ENCODE results near the gene HNRNPUL2. TPM values are rescaled to one million over a fixed set of nuclear protein-coding genes. Genes with fewer than 3 reads are reported as not detected.
"Not testable (repeated sequence)": the region's sequence is repeated elsewhere in the genome, so short reads cannot be mapped to it uniquely, and the experiment has no call there.

The HNRNPUL2 gene
- total and polyA plus RNA-seq, 9 of the 15 experiments (the other 6 are each of a cell fraction or from before 2014, with no cell fraction given): 0.89 to 44.3 (median 15.2) TPM

- TF ChIP-seq NCOA2 (IDR thresholded peaks at IDR 0.05; ENCODE audit: partially characterized antibody in 2 of 2) (no peak), TSC22D4 (tag; IDR thresholded peaks at IDR 0.05) (no peak), ZBTB17 (CRISPR knock-in tag; IDR thresholded peaks at IDR 0.05) (0 out of 2 replicates have a peak, but pooled peaks have one; percentile 39), ZNF274 (IDR thresholded peaks at IDR 0.05; ENCODE audit: borderline replicate concordance, low read depth, low read length) (no peak), ETV1 (tag; conservative IDR thresholded peaks at IDR 0.05; ENCODE audit: low read depth) (no peak), JUNB (CRISPR knock-in tag; conservative IDR thresholded peaks at IDR 0.05) (no peak), ZFP36 (IDR thresholded peaks at IDR 0.05; ENCODE audit: low read depth, low read length, partially characterized antibody) (peak; percentile 38), MAZ (CRISPR knock-in tag; conservative IDR thresholded peaks at IDR 0.05 in 1 of 2, IDR thresholded peaks at IDR 0.05 in 1 of 2) (peak in 1 of 2 experiments; percentile 42; a peak in 1 of 4 replicates), NONO (IDR thresholded peaks at IDR 0.05; ENCODE audit: low read depth in 2 of 2, low read length in 1 of 2) (no peak), ZNF324 (CRISPR knock-in tag; IDR thresholded peaks at IDR 0.05) (no peak), MECOM (CRISPR knock-in tag; IDR thresholded peaks at IDR 0.05) (no peak), ZNF644 (tag; IDR thresholded peaks at IDR 0.05; ENCODE audit: low read depth) (no peak), ATF7 (IDR thresholded peaks at IDR 0.05) (0 out of 2 replicates have a peak, but pooled peaks have one; percentile 13), ZNF316 (IDR thresholded peaks at IDR 0.05) (0 out of 2 replicates have a peak, but pooled peaks have one; percentile 5)
- TF ChIP-seq, protein P1, sequence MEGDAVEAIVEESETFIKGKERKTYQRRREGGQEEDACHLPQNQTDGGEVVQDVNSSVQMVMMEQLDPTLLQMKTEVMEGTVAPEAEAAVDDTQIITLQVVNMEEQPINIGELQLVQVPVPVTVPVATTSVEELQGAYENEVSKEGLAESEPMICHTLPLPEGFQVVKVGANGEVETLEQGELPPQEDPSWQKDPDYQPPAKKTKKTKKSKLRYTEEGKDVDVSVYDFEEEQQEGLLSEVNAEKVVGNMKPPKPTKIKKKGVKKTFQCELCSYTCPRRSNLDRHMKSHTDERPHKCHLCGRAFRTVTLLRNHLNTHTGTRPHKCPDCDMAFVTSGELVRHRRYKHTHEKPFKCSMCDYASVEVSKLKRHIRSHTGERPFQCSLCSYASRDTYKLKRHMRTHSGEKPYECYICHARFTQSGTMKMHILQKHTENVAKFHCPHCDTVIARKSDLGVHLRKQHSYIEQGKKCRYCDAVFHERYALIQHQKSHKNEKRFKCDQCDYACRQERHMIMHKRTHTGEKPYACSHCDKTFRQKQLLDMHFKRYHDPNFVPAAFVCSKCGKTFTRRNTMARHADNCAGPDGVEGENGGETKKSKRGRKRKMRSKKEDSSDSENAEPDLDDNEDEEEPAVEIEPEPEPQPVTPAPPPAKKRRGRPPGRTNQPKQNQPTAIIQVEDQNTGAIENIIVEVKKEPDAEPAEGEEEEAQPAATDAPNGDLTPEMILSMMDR (IDR thresholded peaks at IDR 0.05 in 2 of 3, conservative IDR thresholded peaks at IDR 0.05 in 1 of 3; ENCODE audit: insufficient read depth in 2 of 3, low read depth in 1 of 3, low read length in 3 of 3): peak; percentile 87 to 90 (median 87)
Observed at GRCh38 chr11:62694455-62695167, 32.6 kb downstream of the HNRNPUL2 start (continued).

DNA sequence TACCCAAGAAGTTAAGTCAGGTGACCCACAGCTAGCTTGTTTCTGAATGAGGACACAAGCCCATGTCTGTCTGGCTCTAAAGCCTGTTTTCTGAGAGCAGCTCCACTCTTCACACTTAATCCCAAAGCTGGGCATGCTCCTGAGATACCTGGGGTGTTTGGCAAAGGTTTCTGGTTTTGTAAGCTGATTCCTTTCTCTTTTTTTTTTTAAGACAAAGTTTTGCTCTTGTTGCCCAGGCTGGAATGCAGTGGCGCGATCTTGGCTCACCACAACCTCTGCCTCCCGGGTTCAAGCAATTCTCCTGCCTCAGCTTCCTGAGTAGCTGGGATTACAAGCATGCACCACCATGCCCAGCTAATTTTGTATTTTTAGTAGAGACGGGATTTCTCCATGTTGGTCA, 33.6 kb downstream of the HNRNPUL2 start:
- H3K36me3 ChIP-seq (ENCODE audit: control insufficient read depth, insufficient read depth, low read length): peaks cover 42% of the 10 kb centered on the region
- 88% methylated on average over 1 of the region's 4 CpGs for WGBS (ENCODE audit: insufficient coverage, low coverage, missing lambda C conversion rate)
- BruUV-seq (replicated peaks); H3K9ac ChIP-seq (ENCODE audit: insufficient read depth in 1 of 2, low read depth in 2 of 2, low read length in 2 of 2); ATAC-seq; DNase-seq (ENCODE audit: extremely low read depth in 1 of 4, low spot score in 3 of 4); H3K4me3 ChIP-seq; H3K4me2 ChIP-seq (ENCODE audit: insufficient read depth, low read length); H3K9me1 ChIP-seq (ENCODE audit: control insufficient read depth, insufficient read depth, low read length); H3K9me3 ChIP-seq (replicated peaks; ENCODE audit: control insufficient read depth, insufficient read depth, low read depth, low read length); H3K4me1 ChIP-seq (replicated peaks in 1 of 2; ENCODE audit: control insufficient read depth in 2 of 2, insufficient read depth in 2 of 2, low read length in 2 of 2); H3K79me2 ChIP-seq (ENCODE audit: control insufficient read depth, insufficient read depth, low read length); H3K27me3 ChIP-seq (ENCODE audit: control insufficient read depth in 2 of 2, insufficient read depth in 2 of 2, low read length in 2 of 2); FAIRE-seq; H3K27ac ChIP-seq (ENCODE audit: extremely low read depth, low read depth, low read length); H4K20me1 ChIP-seq (replicated peaks; ENCODE audit: control insufficient read depth, insufficient read depth, low read length); H2AFZ ChIP-seq (ENCODE audit: low read depth, low read length); CTCF ChIA-PET (ENCODE audit: low intra/inter-chr PET ratio): not testable (repeated sequence)
- POLR2A ChIA-PET: interaction anchor here (0.6 to 2.5 kb wide), 5 partner anchors 12 to 317 kb away, joined by 3 to 8 read pairs (median 4); partner anchors contain the start of genes C11orf98, CSKMT and UBXN1
- in situ Hi-C loops (cut with MboI): loop anchor here (5.0 kb wide), 1 partner anchor 301 kb away; no protein-coding TSS in a partner anchor
- intact Hi-C loops (cut with micrococcal nuclease): loop anchor here (5.0 kb wide), 2 partner anchors 81 to 101 kb away; partner anchors contain the start of genes EML3, ROM1 and TUT1
